Common myeloid progenitor, CD34-positive (primary cell): ENCODE measurements around the gene SACS.

Experiments
- CTCF ChIA-PET: fragments of 350-600 bp; sonication (Branson Sonifier 250); formaldehyde crosslinking; loops from one replicate; lab custom pipeline; 2021; ENCODE audit warnings: antibody characterized with exemption; lab: Charles Lee
- POLR2A ChIA-PET: fragments of 350-600 bp; sonication (Branson Sonifier 250); formaldehyde crosslinking; loops from one replicate; lab custom pipeline; 2021; ENCODE audit warnings: antibody characterized with exemption; lab: Charles Lee
- DNase-seq, 3 donors: peaks; one replicate each; pipeline versions ENCODE4 v3.0.0 to v3.0.0-alpha.2; 2013
- H3K27ac ChIP-seq, 2 experiments: 1 replicate in 1 of 2; 2 replicates in 1 of 2; pipeline ENCODE4 v1.7.0; 2013; ENCODE audit warnings: inconsistent platforms in 2 of 2, low read length in 2 of 2, mild to moderate bottlenecking in 2 of 2, low read depth in 1 of 2, moderate library complexity in 1 of 2; ENCODE audit not compliant: severe bottlenecking in 2 of 2, insufficient read depth in 1 of 2, poor library complexity in 1 of 2
- H3K27me3 ChIP-seq, 5 experiments: replicated peaks in 2 of 5; 1 replicate in 3 of 5; 2 replicates in 2 of 5; pipeline versions ENCODE4 v1.6.1 to v1.7.0; 2013; ENCODE audit warnings: low read length in 4 of 5, mild to moderate bottlenecking in 2 of 5, moderate library complexity in 2 of 5, inconsistent platforms in 1 of 5; ENCODE audit not compliant: insufficient read depth in 5 of 5, control insufficient read depth in 4 of 5
- H3K36me3 ChIP-seq, 4 experiments: 1 replicate in 2 of 4; 2 replicates in 2 of 4; pipeline versions ENCODE4 v1.6.1 to v1.7.0; 2013; ENCODE audit warnings: low read length in 3 of 4, control low read depth in 1 of 4, mild to moderate bottlenecking in 1 of 4; ENCODE audit not compliant: control insufficient read depth in 4 of 4, insufficient read depth in 4 of 4
- H3K4me1 ChIP-seq, 4 experiments: 1 replicate in 3 of 4; 2 replicates in 1 of 4; pipeline versions ENCODE4 v1.6.1 to v1.7.1; 2013; ENCODE audit warnings: low read length in 3 of 4, mild to moderate bottlenecking in 3 of 4, control low read depth in 1 of 4, inconsistent platforms in 1 of 4, moderate library complexity in 1 of 4; ENCODE audit not compliant: control insufficient read depth in 4 of 4, insufficient read depth in 4 of 4; ENCODE audit errors: control extremely low read depth in 1 of 4
- H3K4me3 ChIP-seq, 7 experiments: 1 replicate in 4 of 7; 2 replicates in 3 of 7; pipeline versions ENCODE4 v1.5.1 to v1.7.0; 2013; ENCODE audit warnings: mild to moderate bottlenecking in 7 of 7, low read length in 6 of 7, moderate library complexity in 6 of 7, inconsistent platforms in 2 of 7, low read depth in 2 of 7, control low read depth in 1 of 7; ENCODE audit not compliant: insufficient read depth in 4 of 7, control insufficient read depth in 1 of 7; ENCODE audit errors: extremely low read depth in 1 of 7
- H3K9me3 ChIP-seq, 5 experiments: 1 replicate in 4 of 5; 2 replicates in 1 of 5; pipeline versions ENCODE4 v1.6.1 to v1.7.1; 2013; ENCODE audit warnings: low read length in 4 of 5, mild to moderate bottlenecking in 2 of 5, inconsistent platforms in 1 of 5, low read depth in 1 of 5, moderate library complexity in 1 of 5; ENCODE audit not compliant: control insufficient read depth in 4 of 5, insufficient read depth in 2 of 5; ENCODE audit errors: control extremely low read depth in 1 of 5
- WGBS: methylation state at CpG from one replicate; pipeline ENCODE4 v1.1.5; 2013; ENCODE audit not compliant: insufficient coverage; 5-methylcytosine and 5-hydroxymethylcytosine counted together

The SACS gene

DNA sequence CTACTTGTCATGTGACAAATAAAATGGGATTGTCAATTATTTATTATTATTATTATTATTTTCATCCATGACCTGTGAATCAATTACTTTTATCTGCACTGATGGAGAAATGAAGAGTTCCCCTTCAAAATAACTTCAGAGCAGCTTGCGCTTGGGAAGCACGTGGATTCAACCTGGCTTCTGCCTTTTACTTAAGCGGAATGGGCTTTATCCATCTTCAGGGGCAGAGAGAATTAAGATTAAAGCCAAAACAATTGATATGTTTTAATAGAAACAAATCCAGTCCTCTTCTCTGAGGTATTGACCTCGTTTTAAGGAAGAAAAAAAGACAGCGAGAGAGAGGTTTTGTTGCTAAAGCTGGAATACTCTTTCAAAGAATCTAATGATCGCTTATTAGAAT, 876 bp downstream of the SACS start:
- Histone ChIP-seq H3K27me3 (peaks cover 6 to 37% (median 8%) of the 10 kb centered on the region in 5 experiments), H3K4me1 (peaks cover 0 to 9% (median 7%) of the 10 kb centered on the region in 4 experiments), H3K36me3 (no peaks in the 10 kb centered on the region), H3K4me3 (no peak overlapping the region), H3K27ac (no peak overlapping the region), H3K9me3 (no peaks in the 10 kb centered on the region)
- no CpG with 5 or more reads among the region's 6 CpGs for WGBS
- DNase-seq = no peak
- ChIA-PET POLR2A (no interaction called here), CTCF (interaction anchor here (0.6 to 2.1 kb wide), 4 partner anchors 8 to 116 kb away, joined by 3 to 9 read pairs (median 3); no protein-coding TSS in a partner anchor)

GRCh38 chr13:23430664-23431063, 2.8 kb downstream of the SACS start:
- CTCF ChIA-PET = no interaction called here
- WGBS = 100% methylated on average over 1 of the region's 5 CpGs
- peaks cover 0 to 9% (median 7%) of the 10 kb centered on the region in 4 experiments for H3K4me1 ChIP-seq
- no peaks in the 10 kb centered on the region for H3K9me3 ChIP-seq
- no peaks in the 10 kb centered on the region for H3K36me3 ChIP-seq
- POLR2A ChIA-PET = no interaction called here
- no peak overlapping the region for H3K27ac ChIP-seq
- H3K27me3 ChIP-seq = peaks cover 6 to 37% (median 8%) of the 10 kb centered on the region in 5 experiments
- no peak overlapping the region for H3K4me3 ChIP-seq
- no peak for DNase-seq

GRCh38 chr13:23427881-23428528, 5.5 kb downstream of the SACS start:
- Histone ChIP-seq H3K27ac (no peak overlapping the region), H3K27me3 (peaks cover 3 to 22% (median 8%) of the 10 kb centered on the region in 5 experiments), H3K36me3 (no peaks in the 10 kb centered on the region), H3K4me1 (peaks cover 0 to 2% (median under 1%) of the 10 kb centered on the region in 4 experiments), H3K4me3 (no peak overlapping the region), H3K9me3 (no peaks in the 10 kb centered on the region)
- no peak for DNase-seq
- ChIA-PET CTCF (interaction anchor here (1.3 kb wide), 1 partner anchor 9 kb away, joined by 6 read pairs; no protein-coding TSS in a partner anchor), POLR2A (no interaction called here)
- 100% methylated on average over 5 of the region's 11 CpGs for WGBS

GRCh38 chr13:23427342-23427843, 6.1 kb downstream of the SACS start:
- Histone ChIP-seq H3K36me3 (no peaks in the 10 kb centered on the region), H3K4me3 (no peak overlapping the region), H3K4me1 (no peaks in the 10 kb centered on the region), H3K27me3 (peaks cover 3 to 17% (median 8%) of the 10 kb centered on the region in 5 experiments), H3K9me3 (no peaks in the 10 kb centered on the region), H3K27ac (no peak overlapping the region)
- ChIA-PET POLR2A (no interaction called here), CTCF (interaction anchor here (1.3 kb wide), 1 partner anchor 10 kb away, joined by 6 read pairs; no protein-coding TSS in a partner anchor)
- WGBS = 94% methylated on average over 6 of the region's 7 CpGs
- DNase-seq = no peak

GRCh38 chr13:23421596-23421995, 11.9 kb downstream of the SACS start:
- 96% methylated on average over 4 of the region's 5 CpGs for WGBS
- ChIA-PET POLR2A (no interaction called here), CTCF (interaction anchor here (1.8 kb wide), 1 partner anchor 9 kb away, joined by 5 read pairs; no protein-coding TSS in a partner anchor)
- no peak overlapping the region for H3K27ac ChIP-seq
- no peaks in the 10 kb centered on the region for H3K4me1 ChIP-seq
- DNase-seq = no peak
- H3K9me3 ChIP-seq = no peaks in the 10 kb centered on the region
- H3K4me3 ChIP-seq = no peak overlapping the region
- no peaks in the 10 kb centered on the region for H3K27me3 ChIP-seq
- no peaks in the 10 kb centered on the region for H3K36me3 ChIP-seq

GRCh38 chr13:23418776-23419683, 14.5 kb downstream of the SACS start:
- no peak for DNase-seq
- Histone ChIP-seq H3K27me3 (no peaks in the 10 kb centered on the region), H3K4me1 (no peaks in the 10 kb centered on the region), H3K4me3 (no peak overlapping the region), H3K36me3 (no peaks in the 10 kb centered on the region), H3K9me3 (no peaks in the 10 kb centered on the region), H3K27ac (no peak overlapping the region)
- ChIA-PET CTCF (no interaction called here), POLR2A (no interaction called here)
- over 99% methylated on average over 29 of the region's 33 CpGs for WGBS
